IMR-90 (cell line): ENCODE data around the gene UBE2D4.

Experiments
- CEBPB ChIP-seq: IDR thresholded peaks from 2 replicates; pipeline ENCODE4 v1.6.1; 2012; ENCODE audit warnings: low read depth, low read length, improper control_type of control experiment
- CTCF ChIP-seq: conservative IDR thresholded peaks from 2 replicates; pipeline ENCODE4 v1.5.1; 2012; ENCODE audit warnings: mild to moderate bottlenecking, low read depth, low read length, improper control_type of control experiment
- ELK1 ChIP-seq: fragments of 150-350 bp; IDR thresholded peaks from 2 replicates; pipeline ENCODE4 v1.6.1; 2016; ENCODE audit warnings: low read depth, mild to moderate bottlenecking, low read length, moderate library complexity, borderline replicate concordance
- FOS ChIP-seq: fragments of 150-350 bp; IDR thresholded peaks from 2 replicates; pipeline ENCODE4 v1.6.1; 2016; ENCODE audit warnings: low read depth, low read length
- MAFK ChIP-seq: IDR thresholded peaks from 2 replicates; pipeline ENCODE4 v1.6.1; 2012; ENCODE audit warnings: low read depth, low read length, improper control_type of control experiment
- MAZ ChIP-seq: IDR thresholded peaks from 2 replicates; pipeline ENCODE4 v1.6.1; 2012; ENCODE audit warnings: low read depth, mild to moderate bottlenecking, low read length, improper control_type of control experiment, moderate library complexity, borderline replicate concordance
- NFE2L2 ChIP-seq: fragments of 150-350 bp; IDR thresholded peaks from 2 replicates; pipeline ENCODE4 v1.6.1; 2016; ENCODE audit warnings: low read depth, mild to moderate bottlenecking, low read length
- POLR2A ChIP-seq: IDR thresholded peaks from 2 replicates; pipeline ENCODE4 v1.6.1; 2012; ENCODE audit warnings: mild to moderate bottlenecking, low read depth, low read length
- RAD21 ChIP-seq: IDR thresholded peaks from 2 replicates; pipeline ENCODE4 v1.6.1; 2012; ENCODE audit warnings: low read length, improper control_type of control experiment
- RCOR1 ChIP-seq: IDR thresholded peaks from 2 replicates; pipeline ENCODE4 v1.6.1; 2012; ENCODE audit warnings: mild to moderate bottlenecking, low read length, improper control_type of control experiment; ENCODE audit not compliant: insufficient replicate concordance
- USF2 ChIP-seq: fragments of 150-350 bp; IDR thresholded peaks from 2 replicates; pipeline ENCODE4 v1.6.1; 2017; ENCODE audit warnings: mild to moderate bottlenecking, antibody characterized with exemption, low read length, low read depth

GRCh38 chr7:43927810-43928209 is 1.6 kb downstream of the UBE2D4 start:
- no peak for TF ChIP-seq USF2
- TF ChIP-seq CTCF, result no peak
- no peak for TF ChIP-seq POLR2A
- TF ChIP-seq RAD21, result no peak
- TF ChIP-seq ELK1, result no peak
- no peak for TF ChIP-seq RCOR1
- no peak for TF ChIP-seq NFE2L2
- no peak for TF ChIP-seq MAFK
- TF ChIP-seq FOS, result no peak
- TF ChIP-seq MAZ, result no peak
- TF ChIP-seq CEBPB, result no peak
